Measurements from ENCODE around the gene GRB7. TPM values are rescaled to one million over a fixed set of nuclear protein-coding genes. Genes with fewer than 3 reads are reported as not detected.

Gene GRB7
- total and polyA plus RNA-seq, 2 experiments from 2014 or later = not detected

- Histone ChIP-seq H3K9me3 (ENCODE audit: low read depth) (no peaks in the 10 kb centered on the region), H3K9me2 (ENCODE audit: insufficient read depth) (no peaks in the 10 kb centered on the region), H3K36me3 (ENCODE audit: low read depth) (no peaks in the 10 kb centered on the region), H3K4me2 (ENCODE audit: unreplicated experiment) (no peak overlapping the region), H3K4me1 (ENCODE audit: insufficient read depth) (no peaks in the 10 kb centered on the region), H2AFZ (no peak overlapping the region), H3K79me2 (ENCODE audit: insufficient read depth) (no peaks in the 10 kb centered on the region), H3F3A (ENCODE audit: insufficient read depth) (no peaks in the 10 kb centered on the region), H3K27me3 (replicated peaks; ENCODE audit: insufficient read depth) (peaks cover 59% of the 10 kb centered on the region), H4K20me1 (ENCODE audit: insufficient read depth) (no peaks in the 10 kb centered on the region), H3K4me3 (no peak overlapping the region), H3K27ac (no peak overlapping the region), H3K9ac (no peak overlapping the region)
- TF ChIP-seq EZH2 (IDR thresholded peaks at IDR 0.05; ENCODE audit: insufficient read depth, poor library complexity, severe bottlenecking) = no peak
- no peak for TF ChIP-seq EZH2phosphoT487 (IDR thresholded peaks at IDR 0.05; ENCODE audit: insufficient read depth, low read depth)
- DNase-seq = no peak
- 62 to 63% methylated on average over 10 of the region's 10 CpGs for WGBS, 2 experiments (ENCODE audit: low coverage in 1 of 2, low lambda C conversion rate in 2 of 2, missing lambda C conversion rate in 2 of 2)
- in situ Hi-C loops (cut with MboI) = no loop called here
Measured at GRCh38 chr17:39792526-39793221, 54.9 kb downstream of the GRB7 start.

GRCh38 chr17:39793301-39793872, 55.6 kb downstream of the GRB7 start:
- no peak overlapping the region for H2AFZ ChIP-seq
- H3K27ac ChIP-seq = no peak overlapping the region
- H3K9me3 ChIP-seq (ENCODE audit: low read depth) = no peaks in the 10 kb centered on the region
- no peak overlapping the region for H3K4me3 ChIP-seq
- TF ChIP-seq EZH2phosphoT487 (IDR thresholded peaks at IDR 0.05; ENCODE audit: insufficient read depth, low read depth) (no peak), EZH2 (IDR thresholded peaks at IDR 0.05; ENCODE audit: insufficient read depth, poor library complexity, severe bottlenecking) (no peak)
- H3K79me2 ChIP-seq (ENCODE audit: insufficient read depth) = no peaks in the 10 kb centered on the region
- no peak overlapping the region for H3K4me2 ChIP-seq (ENCODE audit: unreplicated experiment)
- no peaks in the 10 kb centered on the region for H3K9me2 ChIP-seq (ENCODE audit: insufficient read depth)
- H4K20me1 ChIP-seq (ENCODE audit: insufficient read depth) = no peaks in the 10 kb centered on the region
- H3K9ac ChIP-seq = no peak overlapping the region
- whole genome bisulfite sequencing, 2 experiments (ENCODE audit: low coverage in 1 of 2, low lambda C conversion rate in 2 of 2, missing lambda C conversion rate in 2 of 2) = 17 to 22% methylated on average over 3 of the region's 3 CpGs
- no peak for DNase-seq
- peaks cover 53% of the 10 kb centered on the region for H3K27me3 ChIP-seq (replicated peaks; ENCODE audit: insufficient read depth)
- in situ Hi-C loops (cut with MboI) = no loop called here
- H3K4me1 ChIP-seq (ENCODE audit: insufficient read depth) = no peaks in the 10 kb centered on the region
- H3K36me3 ChIP-seq (ENCODE audit: low read depth) = no peaks in the 10 kb centered on the region
- no peaks in the 10 kb centered on the region for H3F3A ChIP-seq (ENCODE audit: insufficient read depth)

GRCh38 chr17:39794249-39794970, 56.7 kb downstream of the GRB7 start:
- Histone ChIP-seq H3K4me1 (ENCODE audit: insufficient read depth) (no peaks in the 10 kb centered on the region), H2AFZ (no peak overlapping the region), H3F3A (ENCODE audit: insufficient read depth) (no peaks in the 10 kb centered on the region), H3K79me2 (ENCODE audit: insufficient read depth) (no peaks in the 10 kb centered on the region), H3K27ac (no peak overlapping the region), H3K36me3 (ENCODE audit: low read depth) (no peaks in the 10 kb centered on the region), H3K9ac (no peak overlapping the region), H3K9me2 (ENCODE audit: insufficient read depth) (no peaks in the 10 kb centered on the region), H3K9me3 (ENCODE audit: low read depth) (no peaks in the 10 kb centered on the region), H4K20me1 (ENCODE audit: insufficient read depth) (no peaks in the 10 kb centered on the region), H3K27me3 (replicated peaks; ENCODE audit: insufficient read depth) (peaks cover 61% of the 10 kb centered on the region), H3K4me3 (no peak overlapping the region), H3K4me2 (ENCODE audit: unreplicated experiment) (no peak overlapping the region)
- DNase-seq = no peak
- TF ChIP-seq EZH2 (IDR thresholded peaks at IDR 0.05; ENCODE audit: insufficient read depth, poor library complexity, severe bottlenecking) (no peak), EZH2phosphoT487 (IDR thresholded peaks at IDR 0.05; ENCODE audit: insufficient read depth, low read depth) (no peak)
- in situ Hi-C loops (cut with MboI) = no loop called here
- WGBS, 2 experiments (ENCODE audit: low coverage in 1 of 2, low lambda C conversion rate in 2 of 2, missing lambda C conversion rate in 2 of 2) = 16 to 24% methylated on average over 2 of the region's 2 CpGs

Small RNAs within 50 kb of the gene (microRNA-seq; reads per million reads assigned to microRNA genes)
- 3.1 reads per million for gene MIR4728 (ENCODE audit: borderline number of aligned reads)

Small RNAs within 50 kb of the gene (small RNA-seq; reads per million reads assigned to genes)
- gene MIR4728 (ENCODE audit: low read depth, low replicate concordance) = not detected

Other genes with a start within 250 kb of the GRB7 start
- not detected in 2 replicates for gene NEUROD2, start 130.0 kb upstream of the GRB7 start, total RNA-seq (2014; rRNA removed; shearing (Covaris generic))
- gene NEUROD2, start 130.0 kb upstream of the GRB7 start, polyA plus RNA-seq (2016; fragmentation: Nextera tagmentation; extraction: Ambion mirVana) = not detected in 2 replicates
- gene PPP1R1B, start 111.0 kb upstream of the GRB7 start, total RNA-seq (2014; rRNA removed; shearing (Covaris generic)) = not detected in 2 replicates
- not detected in 2 replicates for gene PPP1R1B, start 111.0 kb upstream of the GRB7 start, polyA plus RNA-seq (2016; fragmentation: Nextera tagmentation; extraction: Ambion mirVana)
- 34.0 and 41.0 TPM in 2 replicates for gene STARD3, start 100.8 kb upstream of the GRB7 start, total RNA-seq (2014; rRNA removed; shearing (Covaris generic))
- gene STARD3, start 100.8 kb upstream of the GRB7 start, polyA plus RNA-seq (2016; fragmentation: Nextera tagmentation; extraction: Ambion mirVana) = 32.3 and 34.1 TPM in 2 replicates
- gene TCAP, start 72.6 kb upstream of the GRB7 start, total RNA-seq (2014; rRNA removed; shearing (Covaris generic)) = 0.43 TPM in 1 of 2 replicates, not detected in the other
- gene TCAP, start 72.6 kb upstream of the GRB7 start, polyA plus RNA-seq (2016; fragmentation: Nextera tagmentation; extraction: Ambion mirVana) = not detected in 2 replicates
- not detected in 2 replicates for gene PNMT, start 69.5 kb upstream of the GRB7 start, total RNA-seq (2014; rRNA removed; shearing (Covaris generic))
- gene PNMT, start 69.5 kb upstream of the GRB7 start, polyA plus RNA-seq (2016; fragmentation: Nextera tagmentation; extraction: Ambion mirVana) = not detected in 2 replicates
- 14.2 and 15.3 TPM in 2 replicates for gene PGAP3, start 49.9 kb upstream of the GRB7 start, total RNA-seq (2014; rRNA removed; shearing (Covaris generic))
- 9.2 and 10.6 TPM in 2 replicates for gene PGAP3, start 49.9 kb upstream of the GRB7 start, polyA plus RNA-seq (2016; fragmentation: Nextera tagmentation; extraction: Ambion mirVana)
- gene ERBB2, start 37.9 kb upstream of the GRB7 start, total RNA-seq (2014; rRNA removed; shearing (Covaris generic)) = 45.8 and 55.4 TPM in 2 replicates
- 28.5 and 30.3 TPM in 2 replicates for gene ERBB2, start 37.9 kb upstream of the GRB7 start, polyA plus RNA-seq (2016; fragmentation: Nextera tagmentation; extraction: Ambion mirVana)
- gene MIEN1, start 7.4 kb upstream of the GRB7 start, total RNA-seq (2014; rRNA removed; shearing (Covaris generic)) = 33.6 and 37.1 TPM in 2 replicates
- gene MIEN1, start 7.4 kb upstream of the GRB7 start, polyA plus RNA-seq (2016; fragmentation: Nextera tagmentation; extraction: Ambion mirVana) = 85.4 and 88.4 TPM in 2 replicates
- gene IKZF3, start 126.4 kb downstream of the GRB7 start, total RNA-seq (2014; rRNA removed; shearing (Covaris generic)) = not detected in 2 replicates
- 0.09 and 0.11 TPM in 2 replicates for gene IKZF3, start 126.4 kb downstream of the GRB7 start, polyA plus RNA-seq (2016; fragmentation: Nextera tagmentation; extraction: Ambion mirVana)
- not detected in 2 replicates for gene ZPBP2, start 130.3 kb downstream of the GRB7 start, total RNA-seq (2014; rRNA removed; shearing (Covaris generic))
- gene ZPBP2, start 130.3 kb downstream of the GRB7 start, polyA plus RNA-seq (2016; fragmentation: Nextera tagmentation; extraction: Ambion mirVana) = not detected in 2 replicates
- 2.1 and 2.5 TPM in 2 replicates for gene GSDMB, start 180.7 kb downstream of the GRB7 start, total RNA-seq (2014; rRNA removed; shearing (Covaris generic))
- gene GSDMB, start 180.7 kb downstream of the GRB7 start, polyA plus RNA-seq (2016; fragmentation: Nextera tagmentation; extraction: Ambion mirVana) = 1.8 TPM in 2 replicates
- 60.4 and 66.0 TPM in 2 replicates for gene ORMDL3, start 189.7 kb downstream of the GRB7 start, total RNA-seq (2014; rRNA removed; shearing (Covaris generic))
- gene ORMDL3, start 189.7 kb downstream of the GRB7 start, polyA plus RNA-seq (2016; fragmentation: Nextera tagmentation; extraction: Ambion mirVana) = 12.0 and 13.2 TPM in 2 replicates
- not detected in 2 replicates for gene LRRC3C, start 189.8 kb downstream of the GRB7 start, total RNA-seq (2014; rRNA removed; shearing (Covaris generic))
- gene LRRC3C, start 189.8 kb downstream of the GRB7 start, polyA plus RNA-seq (2016; fragmentation: Nextera tagmentation; extraction: Ambion mirVana) = not detected in 2 replicates
- gene GSDMA, start 225.1 kb downstream of the GRB7 start, total RNA-seq (2014; rRNA removed; shearing (Covaris generic)) = not detected in 2 replicates
- gene GSDMA, start 225.1 kb downstream of the GRB7 start, polyA plus RNA-seq (2016; fragmentation: Nextera tagmentation; extraction: Ambion mirVana) = 0.09 and 0.21 TPM in 2 replicates
- gene PSMD3, start 242.9 kb downstream of the GRB7 start, total RNA-seq (2014; rRNA removed; shearing (Covaris generic)) = 103 and 116 TPM in 2 replicates
- 102 and 106 TPM in 2 replicates for gene PSMD3, start 242.9 kb downstream of the GRB7 start, polyA plus RNA-seq (2016; fragmentation: Nextera tagmentation; extraction: Ambion mirVana)

All from GM23248 (cell line).